Sigmoid colon (tissue), 7 donors: Measurements from ENCODE around the gene ATP5F1A. TPM values are rescaled to one million over a fixed set of nuclear protein-coding genes. Genes with fewer than 3 reads are reported as not detected.
"Not testable (repeated sequence)": the region's sequence is repeated elsewhere in the genome, so short reads cannot be mapped to it uniquely, and the experiment has no call there.

ENCODE experiments used
- DNase-seq: peaks from one replicate; pipeline ENCODE4 v3.0.0-alpha.2; 2019
- H3K27ac ChIP-seq, 4 donors: fragments of 200-600 bp; sonication (generic); one replicate each; pipeline ENCODE4 v1.5.1; 2016 to 2019; ENCODE audit warnings: mild to moderate bottlenecking in 1 of 4
- H3K27me3 ChIP-seq, 3 donors: fragments of 200-600 bp; sonication (generic); one replicate each; pipeline ENCODE4 v1.5.1; 2019; ENCODE audit warnings: mild to moderate bottlenecking in 1 of 3
- H3K36me3 ChIP-seq, 4 donors: fragments of 200-600 bp; sonication (generic); one replicate each; pipeline ENCODE4 v1.5.1; 2016 to 2019
- H3K4me1 ChIP-seq, 4 donors: fragments of 200-600 bp; sonication (generic); one replicate each; pipeline ENCODE4 v1.5.1; 2017 to 2019
- H3K4me3 ChIP-seq, 4 donors: fragments of 200-600 bp; sonication (generic); one replicate each; pipeline ENCODE4 v1.5.1; 2017 to 2019; ENCODE audit warnings: mild to moderate bottlenecking in 2 of 4, moderate library complexity in 1 of 4
- H3K9me3 ChIP-seq, 4 donors: fragments of 200-600 bp in 3 of 4; sonication (generic) in 3 of 4; one replicate each; pipeline versions ENCODE4 v1.5.1 to v1.6.1; 2013 to 2019
- EP300 ChIP-seq, 4 donors: sonication (generic); formaldehyde crosslinking; IDR thresholded peaks; one replicate each; pipeline ENCODE4 v1.6.1; 2017; ENCODE audit warnings: antibody characterized with exemption in 4 of 4
- POLR2A ChIP-seq, 2 donors: fragments of 450-650 bp; IDR thresholded peaks; one replicate each; pipeline ENCODE4 v1.6.1; 2016; ENCODE audit warnings: antibody characterized with exemption in 2 of 2, mild to moderate bottlenecking in 2 of 2, moderate library complexity in 2 of 2
- POLR2AphosphoS5 ChIP-seq, 4 donors: sonication (generic); formaldehyde crosslinking; IDR thresholded peaks; one replicate each; pipeline ENCODE4 v1.6.1; 2017; ENCODE audit warnings: antibody characterized with exemption in 4 of 4
- WGBS, 2 donors: extraction: QIAGEN DNeasy Blood & Tissue Kit; methylation state at CpG; one replicate each; pipeline ENCODE4 v1.1.7; 2013; 5-methylcytosine and 5-hydroxymethylcytosine counted together
- intact Hi-C: fragments of 100-400 bp; cut with DNase I; formaldehyde crosslinking; loops from one replicate; pipeline ENCODE4 v1.15.1; 2023
- polyA plus RNA-seq, 3 donors: library from polyadenylated mRNA; stranded (reverse); fragments of 200-250 nt; gene quantifications; one replicate each; pipeline ENCODE4 v1.2.3, GENCODE V29; 2013
- total RNA-seq, 4 donors: library from RNA; depleted of rRNA; stranded (reverse); fragments of >200 nt; gene quantifications; one replicate each; pipeline ENCODE4 v1.1.0, GENCODE V29; 2016
- TF ChIP-seq, protein P1 (sequence below), 4 experiments: fragments of 450-650 bp in 3 of 4; fragments of 200-600 bp in 1 of 4; IDR thresholded peaks; one replicate each; pipeline ENCODE4 v1.5.1; 2016 to 2019; ENCODE audit warnings: antibody characterized with exemption in 4 of 4, mild to moderate bottlenecking in 3 of 4, moderate library complexity in 2 of 4
- donor health status: healthy with polysubstance abuse.
- donor health status: Bipolar disorder and iron deficiency.
- donor health status: healthy.

Gene ATP5F1A
- total and polyA plus RNA-seq, 7 donors: 338 to 768 (median 549) TPM

DNA sequence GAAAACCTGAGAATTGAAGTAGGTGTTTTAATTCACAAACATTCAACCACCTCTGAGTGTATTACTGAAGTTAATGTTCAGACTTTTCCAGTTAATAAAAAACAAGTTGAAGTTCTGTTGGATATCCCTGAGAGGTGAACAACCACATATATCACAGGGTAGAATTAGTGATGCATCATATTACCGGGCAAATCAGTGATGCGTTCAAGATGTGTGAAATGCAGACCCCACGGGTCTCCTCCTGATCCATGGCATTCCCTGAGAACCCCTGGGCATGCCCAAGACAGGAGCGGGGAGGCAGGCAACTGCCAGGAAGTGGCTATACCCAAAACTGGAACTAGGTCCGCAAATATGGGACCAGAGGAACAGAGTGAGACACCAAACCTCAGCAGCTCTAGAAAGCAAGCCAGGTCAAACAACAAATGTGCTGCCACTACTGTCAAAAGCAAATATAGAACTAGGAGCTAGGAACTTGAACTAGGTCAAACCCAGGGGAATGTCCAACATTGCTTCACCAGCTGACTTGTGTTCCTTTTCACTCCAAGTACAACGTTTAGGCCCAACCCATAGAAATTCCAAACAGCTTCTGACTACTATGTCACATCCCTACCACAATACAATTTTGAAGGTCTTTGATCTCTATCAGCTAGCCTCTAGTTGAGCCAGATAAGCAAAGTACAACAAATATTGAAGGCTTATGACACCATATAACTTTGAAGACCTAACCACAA, 46.2 kb downstream of the ATP5F1A start:
- Histone ChIP-seq H3K4me1 (no peaks in the 10 kb centered on the region), H3K27me3 (no peaks in the 10 kb centered on the region), H3K27ac (no peak overlapping the region), H3K36me3 (no peaks in the 10 kb centered on the region), H3K9me3 (no peaks in the 10 kb centered on the region), H3K4me3 (no peak overlapping the region)
- TF ChIP-seq EP300 (IDR thresholded peaks at IDR 0.05) (no peak), POLR2AphosphoS5 (IDR thresholded peaks at IDR 0.05) (no peak), POLR2A (IDR thresholded peaks at IDR 0.05) (no peak)
- TF ChIP-seq, protein P1, sequence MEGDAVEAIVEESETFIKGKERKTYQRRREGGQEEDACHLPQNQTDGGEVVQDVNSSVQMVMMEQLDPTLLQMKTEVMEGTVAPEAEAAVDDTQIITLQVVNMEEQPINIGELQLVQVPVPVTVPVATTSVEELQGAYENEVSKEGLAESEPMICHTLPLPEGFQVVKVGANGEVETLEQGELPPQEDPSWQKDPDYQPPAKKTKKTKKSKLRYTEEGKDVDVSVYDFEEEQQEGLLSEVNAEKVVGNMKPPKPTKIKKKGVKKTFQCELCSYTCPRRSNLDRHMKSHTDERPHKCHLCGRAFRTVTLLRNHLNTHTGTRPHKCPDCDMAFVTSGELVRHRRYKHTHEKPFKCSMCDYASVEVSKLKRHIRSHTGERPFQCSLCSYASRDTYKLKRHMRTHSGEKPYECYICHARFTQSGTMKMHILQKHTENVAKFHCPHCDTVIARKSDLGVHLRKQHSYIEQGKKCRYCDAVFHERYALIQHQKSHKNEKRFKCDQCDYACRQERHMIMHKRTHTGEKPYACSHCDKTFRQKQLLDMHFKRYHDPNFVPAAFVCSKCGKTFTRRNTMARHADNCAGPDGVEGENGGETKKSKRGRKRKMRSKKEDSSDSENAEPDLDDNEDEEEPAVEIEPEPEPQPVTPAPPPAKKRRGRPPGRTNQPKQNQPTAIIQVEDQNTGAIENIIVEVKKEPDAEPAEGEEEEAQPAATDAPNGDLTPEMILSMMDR (IDR thresholded peaks at IDR 0.05): no peak
- intact Hi-C loops: no loop called here
- 56 to 67% methylated on average over 6 of the region's 6 CpGs for WGBS, 2 donors
- no peak for DNase-seq

DNA sequence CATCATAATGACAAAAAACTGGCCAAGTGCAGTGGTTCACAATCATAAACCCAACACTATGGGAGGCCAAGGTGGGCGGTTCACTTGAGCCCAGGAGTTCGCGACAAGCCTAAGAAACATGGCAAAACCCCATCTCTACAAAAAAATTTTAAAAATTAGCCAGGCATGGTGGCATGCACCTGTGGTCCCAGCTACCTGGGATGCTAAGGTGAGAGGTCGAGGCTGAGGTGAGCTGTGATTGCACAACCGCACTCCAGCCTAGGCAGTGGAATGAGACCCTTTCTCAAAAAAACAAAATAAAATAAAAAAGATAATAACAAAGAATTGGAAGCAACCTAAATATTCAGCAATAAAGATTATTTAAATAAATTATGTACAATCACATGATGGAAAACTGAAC, 47.8 kb downstream of the ATP5F1A start:
- DNase-seq: no peak
- no peak for TF ChIP-seq EP300 (IDR thresholded peaks at IDR 0.05)
- TF ChIP-seq, protein P1 (IDR thresholded peaks at IDR 0.05): no peak
- TF ChIP-seq POLR2A (IDR thresholded peaks at IDR 0.05): no peak
- no peak for TF ChIP-seq POLR2AphosphoS5 (IDR thresholded peaks at IDR 0.05)
- intact Hi-C loops: no loop called here
- Histone ChIP-seq H3K9me3 (no peaks in the 10 kb centered on the region), H3K27ac (no peak overlapping the region), H3K4me1 (no peaks in the 10 kb centered on the region), H3K27me3 (no peaks in the 10 kb centered on the region), H3K36me3 (no peaks in the 10 kb centered on the region), H3K4me3 (no peak overlapping the region)
- 96 to 97% methylated on average over 5 of the region's 5 CpGs for WGBS, 2 donors

DNA sequence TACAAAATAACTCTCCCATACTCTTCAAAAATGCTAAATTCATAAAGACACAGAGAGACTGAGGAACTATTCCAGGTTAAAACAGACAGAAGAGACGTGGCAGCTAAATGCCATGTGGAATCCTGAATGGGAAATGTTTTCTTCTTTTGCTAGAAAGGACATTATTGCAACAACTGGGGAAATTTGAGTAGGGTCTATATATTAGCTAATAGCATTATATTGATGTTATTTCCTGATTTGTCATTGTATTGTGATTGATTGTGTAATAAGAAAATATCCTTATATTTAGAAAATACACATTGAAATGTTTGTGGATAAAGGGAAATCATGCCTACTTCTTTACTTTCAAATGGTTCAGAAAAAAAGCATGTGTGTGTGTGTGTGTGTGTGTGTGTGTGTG, 49.5 kb downstream of the ATP5F1A start:
- no peak overlapping the region for H3K27ac ChIP-seq
- TF ChIP-seq EP300 (IDR thresholded peaks at IDR 0.05): no peak
- TF ChIP-seq, protein P1 (IDR thresholded peaks at IDR 0.05): no peak
- no peak for TF ChIP-seq POLR2AphosphoS5 (IDR thresholded peaks at IDR 0.05)
- TF ChIP-seq POLR2A (IDR thresholded peaks at IDR 0.05): no peak
- no peaks in the 10 kb centered on the region for H3K36me3 ChIP-seq
- intact Hi-C loops: no loop called here
- WGBS, 2 donors: 88 to 93% methylated on average over 1 of the region's 1 CpG
- H3K4me3 ChIP-seq: no peak overlapping the region
- no peaks in the 10 kb centered on the region for H3K4me1 ChIP-seq
- no peaks in the 10 kb centered on the region for H3K27me3 ChIP-seq
- no peak for DNase-seq
- H3K9me3 ChIP-seq: no peaks in the 10 kb centered on the region

DNA sequence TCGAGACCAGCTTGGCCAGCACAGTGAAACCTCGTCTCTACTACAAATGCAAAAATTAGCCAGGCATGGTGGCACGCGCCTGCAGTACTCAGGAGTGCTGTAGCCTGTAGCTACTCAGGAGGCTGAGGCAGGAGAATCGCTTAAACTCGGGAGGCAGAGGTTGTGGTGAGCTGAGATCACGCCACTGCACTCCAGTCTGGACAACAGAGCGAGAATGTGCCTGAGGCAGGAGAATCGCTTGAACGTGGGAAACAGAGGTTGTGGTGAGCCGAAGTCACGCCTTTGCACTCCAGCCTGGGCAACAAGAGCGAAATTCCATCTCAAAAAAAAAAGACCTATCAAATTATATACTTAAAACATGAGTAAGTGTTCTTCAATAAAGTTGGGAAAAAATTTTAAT, 50.7 kb downstream of the ATP5F1A start:
- DNase-seq, intact Hi-C loops, H3K4me3 ChIP-seq, H3K36me3 ChIP-seq, H3K27me3 ChIP-seq, H3K27ac ChIP-seq, H3K4me1 ChIP-seq, H3K9me3 ChIP-seq: not testable (repeated sequence)
- WGBS, 2 donors: 95 to 96% methylated on average over 13 of the region's 13 CpGs

DNA sequence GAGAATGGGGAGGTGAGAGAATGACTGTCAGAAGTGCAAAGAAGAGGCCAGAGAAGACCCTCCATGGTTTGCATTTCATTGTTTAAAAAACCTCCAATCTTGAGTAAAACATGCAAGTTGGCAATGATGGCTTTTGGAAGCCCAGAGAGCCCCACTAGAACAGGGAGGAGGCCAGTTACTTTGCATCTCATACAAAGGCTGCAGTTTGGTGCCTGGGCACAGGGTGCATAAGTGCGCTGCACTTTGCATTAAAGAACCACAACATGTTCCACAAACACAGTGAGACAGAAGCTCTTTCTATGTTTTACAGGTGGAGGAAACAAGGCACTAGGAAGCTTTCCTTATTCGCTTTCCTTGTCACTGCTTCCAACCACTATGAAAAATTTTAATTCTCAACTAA, 51.4 kb downstream of the ATP5F1A start:
- H3K27ac ChIP-seq: no peak overlapping the region
- H3K9me3 ChIP-seq: no peaks in the 10 kb centered on the region
- TF ChIP-seq POLR2AphosphoS5 (IDR thresholded peaks at IDR 0.05) (no peak), EP300 (IDR thresholded peaks at IDR 0.05) (no peak), POLR2A (IDR thresholded peaks at IDR 0.05) (no peak)
- TF ChIP-seq, protein P1 (IDR thresholded peaks at IDR 0.05): no peak
- WGBS, 2 donors: 93 to 95% methylated on average over 2 of the region's 2 CpGs
- no peaks in the 10 kb centered on the region for H3K27me3 ChIP-seq
- H3K4me3 ChIP-seq: no peak overlapping the region
- peaks cover 0 to 10% (median 7%) of the 10 kb centered on the region in 4 donors for H3K4me1 ChIP-seq
- intact Hi-C loops: no loop called here
- no peak for DNase-seq
- no peaks in the 10 kb centered on the region for H3K36me3 ChIP-seq
